ENCODE data around the gene CYP2S1. TPM values are rescaled to one million over a fixed set of nuclear protein-coding genes. Genes with fewer than 3 reads are reported as not detected.

Gene CYP2S1
- polyA plus RNA-seq, 1 donor from 2014 or later: not detected

DNA sequence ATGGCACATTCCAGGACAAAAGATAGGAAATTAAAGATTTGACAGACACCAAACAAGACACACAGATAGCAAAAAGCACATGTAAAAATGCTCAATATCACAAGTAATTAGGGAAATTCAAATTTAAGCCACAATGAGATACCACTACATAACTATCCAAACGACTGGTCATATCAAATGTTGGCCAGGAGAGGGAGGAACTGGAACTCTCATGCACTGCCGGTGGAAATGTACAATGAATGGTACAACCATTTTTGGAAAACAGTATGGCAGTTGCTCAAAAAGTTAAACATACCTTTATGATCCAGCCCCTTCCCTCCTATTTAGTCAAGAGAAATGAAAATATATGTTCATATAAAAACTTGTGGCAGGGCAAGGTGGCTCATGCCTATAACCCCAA lies 36.8 kb upstream of the CYP2S1 start:
- Histone ChIP-seq H4K20me1 (ENCODE audit: insufficient read depth) (no peaks in the 10 kb centered on the region), H3K27me3 (ENCODE audit: insufficient read depth, low read depth, low read length) (no peaks in the 10 kb centered on the region), H3K9me2 (ENCODE audit: insufficient read depth, low read length) (no peaks in the 10 kb centered on the region), H3F3A (ENCODE audit: insufficient read depth, low read length, poor library complexity, severe bottlenecking) (no peaks in the 10 kb centered on the region), H3K4me2 (ENCODE audit: low read length) (no peak overlapping the region), H3K79me2 (replicated peaks; ENCODE audit: insufficient read depth, low read length) (no peaks in the 10 kb centered on the region), H3K4me3 (ENCODE audit: low read length) (no peak overlapping the region), H3K9ac (ENCODE audit: low read length) (no peak overlapping the region), H3K27ac (ENCODE audit: low read length) (no peak overlapping the region), H2AFZ (ENCODE audit: low read depth, low read length) (no peak overlapping the region), H3K36me3 (ENCODE audit: insufficient read depth, low read length) (no peaks in the 10 kb centered on the region), H3K9me3 (ENCODE audit: low read length) (no peaks in the 10 kb centered on the region)
- TF ChIP-seq EP300 (conservative IDR thresholded peaks at IDR 0.05; ENCODE audit: poor library complexity, severe bottlenecking): no peak
- TF ChIP-seq EZH2 (IDR thresholded peaks at IDR 0.05; ENCODE audit: borderline replicate concordance, insufficient read depth, low read length, poor library complexity, severe bottlenecking): no peak
- no peak for TF ChIP-seq MXI1 (conservative IDR thresholded peaks at IDR 0.05; ENCODE audit: poor library complexity, severe bottlenecking)
- no peak for TF ChIP-seq RAD21 (conservative IDR thresholded peaks at IDR 0.05)
- no peak for TF ChIP-seq REST (IDR thresholded peaks at IDR 0.05; ENCODE audit: borderline replicate concordance)

GRCh38 chr19:41159881-41160280 lies 33.1 kb upstream of the CYP2S1 start:
- Histone ChIP-seq H3K9ac (ENCODE audit: low read length) (no peak overlapping the region), H3K4me2 (ENCODE audit: low read length) (no peak overlapping the region), H3K36me3 (ENCODE audit: insufficient read depth, low read length) (no peaks in the 10 kb centered on the region), H3K27ac (ENCODE audit: low read length) (no peak overlapping the region), H3K9me3 (ENCODE audit: low read length) (no peaks in the 10 kb centered on the region), H3F3A (ENCODE audit: insufficient read depth, low read length, poor library complexity, severe bottlenecking) (no peaks in the 10 kb centered on the region), H4K20me1 (ENCODE audit: insufficient read depth) (no peaks in the 10 kb centered on the region), H3K79me2 (replicated peaks; ENCODE audit: insufficient read depth, low read length) (no peaks in the 10 kb centered on the region), H3K27me3 (ENCODE audit: insufficient read depth, low read depth, low read length) (no peaks in the 10 kb centered on the region), H2AFZ (ENCODE audit: low read depth, low read length) (no peak overlapping the region), H3K4me3 (ENCODE audit: low read length) (no peak overlapping the region), H3K9me2 (ENCODE audit: insufficient read depth, low read length) (no peaks in the 10 kb centered on the region)
- TF ChIP-seq SMC3 (conservative IDR thresholded peaks at IDR 0.05; ENCODE audit: poor library complexity) (no peak), RAD21 (conservative IDR thresholded peaks at IDR 0.05) (no peak), POLR2AphosphoS5 (IDR thresholded peaks at IDR 0.05) (no peak), MXI1 (conservative IDR thresholded peaks at IDR 0.05; ENCODE audit: poor library complexity, severe bottlenecking) (no peak)

DNA sequence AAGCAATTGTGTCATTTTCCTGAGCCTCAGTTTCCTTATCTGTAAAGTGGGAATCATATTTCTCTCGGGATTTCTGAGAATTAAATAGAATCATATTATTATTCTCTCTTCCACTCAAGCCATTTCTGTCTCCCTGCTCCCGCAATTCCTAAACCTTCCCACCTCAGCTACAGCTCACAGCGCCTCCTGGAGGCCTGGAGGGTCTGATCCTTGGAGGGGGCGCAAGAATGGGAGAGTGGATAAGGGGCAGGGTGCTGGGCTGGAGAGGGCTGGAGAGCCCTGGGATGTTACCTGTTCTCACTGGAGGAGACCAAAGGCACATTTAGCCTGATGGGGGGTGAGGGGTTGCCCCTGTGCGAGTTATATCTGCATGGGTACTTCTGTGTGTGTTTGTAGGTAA lies 31.1 kb upstream of the CYP2S1 start:
- H2AFZ ChIP-seq (ENCODE audit: low read depth, low read length): no peak overlapping the region
- H3K36me3 ChIP-seq (ENCODE audit: insufficient read depth, low read length): no peaks in the 10 kb centered on the region
- H3F3A ChIP-seq (ENCODE audit: insufficient read depth, low read length, poor library complexity, severe bottlenecking): no peaks in the 10 kb centered on the region
- no peak overlapping the region for H3K4me3 ChIP-seq (ENCODE audit: low read length)
- TF ChIP-seq CTCF (IDR thresholded peaks at IDR 0.05; ENCODE audit: poor library complexity, severe bottlenecking) (no peak), EP300 (conservative IDR thresholded peaks at IDR 0.05; ENCODE audit: poor library complexity, severe bottlenecking) (no peak), POLR2AphosphoS5 (IDR thresholded peaks at IDR 0.05) (no peak), TAF1 (IDR thresholded peaks at IDR 0.05; ENCODE audit: low read depth) (no peak), MXI1 (conservative IDR thresholded peaks at IDR 0.05; ENCODE audit: poor library complexity, severe bottlenecking) (no peak), SMC3 (conservative IDR thresholded peaks at IDR 0.05; ENCODE audit: poor library complexity) (no peak), RAD21 (conservative IDR thresholded peaks at IDR 0.05) (no peak), REST (IDR thresholded peaks at IDR 0.05; ENCODE audit: borderline replicate concordance) (no peak), EZH2 (IDR thresholded peaks at IDR 0.05; ENCODE audit: borderline replicate concordance, insufficient read depth, low read length, poor library complexity, severe bottlenecking) (no peak)
- H3K27me3 ChIP-seq (ENCODE audit: insufficient read depth, low read depth, low read length): no peaks in the 10 kb centered on the region
- no peaks in the 10 kb centered on the region for H4K20me1 ChIP-seq (ENCODE audit: insufficient read depth)
- no peak overlapping the region for H3K9ac ChIP-seq (ENCODE audit: low read length)
- H3K79me2 ChIP-seq (replicated peaks; ENCODE audit: insufficient read depth, low read length): no peaks in the 10 kb centered on the region
- H3K4me2 ChIP-seq (ENCODE audit: low read length): no peak overlapping the region
- H3K9me3 ChIP-seq (ENCODE audit: low read length): no peaks in the 10 kb centered on the region
- H3K27ac ChIP-seq (ENCODE audit: low read length): no peak overlapping the region
- H3K9me2 ChIP-seq (ENCODE audit: insufficient read depth, low read length): no peaks in the 10 kb centered on the region

Data from neural cell (in vitro differentiated cells).